Panc1 (cell line): ENCODE results near the gene PCDH1. TPM values are rescaled to one million over a fixed set of nuclear protein-coding genes. Genes with fewer than 3 reads are reported as not detected.

Experiments
- ATAC-seq: fragments of 200-7000 bp; cut with Tn5 transposase; 2 replicates; pipeline ENCODE4 v1.9.1; 2020; ENCODE audit warnings: mild to moderate bottlenecking, moderate library complexity
- BruUV-seq: library from RNA; stranded (reverse); fragments of 400-500 nt; replicated peaks from 2 replicates; lab custom pipeline; 2021; lab: Mats Ljungman, UMichigan
- CTCF ChIA-PET: fragments of 300-600 bp; sonication (Branson Sonifier 250); formaldehyde crosslinking; loops from one replicate; lab custom pipeline; 2022; ENCODE audit warnings: antibody characterized with exemption; lab: Charles Lee
- POLR2A ChIA-PET: fragments of 300-600 bp; sonication (Branson Sonifier 250); formaldehyde crosslinking; loops from one replicate; lab custom pipeline; 2022; ENCODE audit warnings: antibody characterized with exemption; lab: Charles Lee
- DNase-seq: peaks from one replicate; pipeline ENCODE4 v3.0.0-alpha.2; 2010; ENCODE audit warnings: low read depth, low spot score
- H3K27ac ChIP-seq: 2 replicates; pipeline ENCODE4 v1.5.1; 2011; ENCODE audit warnings: mild to moderate bottlenecking, low read length, inconsistent platforms
- H3K27me3 ChIP-seq: fragments of 200-500 bp; sonication (Bioruptor generic); 2 replicates; pipeline ENCODE4 v1.6.0; 2014; ENCODE audit warnings: low read length, inconsistent platforms; ENCODE audit not compliant: control insufficient read depth, insufficient read depth
- H3K36me3 ChIP-seq: fragments of 200-500 bp; sonication (Bioruptor generic); 2 replicates; pipeline ENCODE4 v1.5.1; 2014; ENCODE audit warnings: inconsistent platforms, mild to moderate bottlenecking, low read length, moderate library complexity; ENCODE audit not compliant: control insufficient read depth, insufficient read depth
- H3K4me1 ChIP-seq: 2 replicates; pipeline ENCODE4 v1.5.1; 2011; ENCODE audit warnings: inconsistent platforms, mild to moderate bottlenecking, low read length, moderate library complexity; ENCODE audit not compliant: control insufficient read depth, insufficient read depth
- H3K4me3 ChIP-seq, 2 experiments: 2 replicates each; pipeline ENCODE4 v1.5.1; 2011 to 2012; ENCODE audit warnings: low read depth in 2 of 2, low read length in 2 of 2, mild to moderate bottlenecking in 2 of 2, inconsistent platforms in 1 of 2, moderate library complexity in 1 of 2
- H3K9me3 ChIP-seq: fragments of 200-500 bp; sonication (Bioruptor generic); 2 replicates; pipeline ENCODE4 v1.5.1; 2014; ENCODE audit warnings: low read depth, mild to moderate bottlenecking, inconsistent platforms, low read length, moderate library complexity; ENCODE audit not compliant: control insufficient read depth, insufficient read depth
- POLR2AphosphoS5 ChIP-seq: IDR thresholded peaks from 2 replicates; pipeline ENCODE4 v1.6.1; 2012; ENCODE audit warnings: mild to moderate bottlenecking, low read depth, low read length, moderate library complexity
- SIN3A ChIP-seq: IDR thresholded peaks from 2 replicates; pipeline ENCODE4 v1.6.1; 2012; ENCODE audit warnings: low read depth, mild to moderate bottlenecking, low read length, moderate library complexity, borderline replicate concordance; ENCODE audit not compliant: insufficient read depth
- TCF7L2 ChIP-seq: IDR thresholded peaks from 2 replicates; pipeline ENCODE4 v1.6.1; 2011; ENCODE audit warnings: mild to moderate bottlenecking, low read depth, low read length, inconsistent platforms
- in situ Hi-C: cut with HindIII; loops from 2 replicates; pipeline ENCODE4 v1.10.0; 2016; ENCODE audit warnings: low sequenced_read_pairs, low pct_unique_long_range_greater_than_20kb
- intact Hi-C: fragments of 100-400 bp; cut with micrococcal nuclease; formaldehyde crosslinking; loops from one replicate; pipeline ENCODE4 v1.10.0; 2022; ENCODE audit not compliant: unreplicated experiment
- total RNA-seq: library from RNA; stranded (reverse); gene quantifications from one replicate; pipeline ENCODE4 v1.2.1, GENCODE V29; 2021; ENCODE audit not compliant: unreplicated experiment
- TF ChIP-seq, protein P1 (sequence below): fragments of 450-650 bp; IDR thresholded peaks from 2 replicates; pipeline ENCODE4 v1.5.1; 2017; ENCODE audit warnings: mild to moderate bottlenecking
- TF ChIP-seq, protein P2 (sequence below), 2 experiments: IDR thresholded peaks; 2 replicates each; pipeline ENCODE4 v1.6.1; 2011 to 2012; ENCODE audit warnings: low read depth in 2 of 2, control low read depth in 1 of 2, low read length in 1 of 2, mild to moderate bottlenecking in 1 of 2, moderate library complexity in 1 of 2; ENCODE audit not compliant: insufficient read depth in 1 of 2

PCDH1 gene
- total RNA-seq, 1 experiment from 2014 or later = 9.0 TPM

DNA sequence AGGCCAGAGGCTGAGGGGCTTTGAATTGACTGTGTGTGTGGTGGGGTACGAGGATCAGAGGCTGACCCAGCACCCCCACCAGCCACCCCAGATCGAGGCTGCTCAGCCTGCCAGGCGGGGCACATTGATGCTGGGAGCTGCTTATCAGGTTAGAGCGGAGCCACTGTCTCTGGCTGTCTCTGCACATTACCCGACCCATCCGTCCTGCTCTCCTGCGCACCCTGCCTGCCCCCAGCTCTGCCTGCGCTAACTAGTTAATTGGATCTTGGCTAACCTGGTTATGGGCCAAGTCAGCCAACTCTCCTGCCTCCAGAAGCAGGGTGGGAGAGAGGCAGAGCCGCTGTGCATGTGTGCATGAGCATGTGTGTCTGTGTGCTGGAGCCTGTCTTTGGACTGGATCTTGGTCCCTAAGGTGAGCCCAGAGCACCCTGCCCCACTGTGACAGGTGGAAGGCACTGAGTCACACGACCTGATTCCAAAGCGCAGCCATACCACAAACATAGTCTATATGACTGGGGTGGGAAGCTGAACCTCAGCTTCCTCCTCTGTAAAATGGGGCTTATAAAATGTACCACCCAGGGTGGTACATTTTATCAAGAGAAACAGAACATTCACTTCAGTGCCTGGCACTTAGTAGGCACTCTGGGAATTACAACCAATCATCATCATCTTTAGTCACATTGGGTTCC, 39.7 kb downstream of the PCDH1 start:
- Histone ChIP-seq H3K4me3 (no peak overlapping the region), H3K9me3 (no peaks in the 10 kb centered on the region), H3K27me3 (no peaks in the 10 kb centered on the region; the same call in 1 of the 2 replicates), H3K27ac (no peak overlapping the region), H3K4me1 (no peaks in the 10 kb centered on the region; the same call in 1 of the 2 replicates), H3K36me3 (no peaks in the 10 kb centered on the region)
- BruUV-seq = no TSS peak
- ChIA-PET CTCF (no interaction called here), POLR2A (no interaction called here)
- TF ChIP-seq TCF7L2 = no peak
- TF ChIP-seq, protein P1, sequence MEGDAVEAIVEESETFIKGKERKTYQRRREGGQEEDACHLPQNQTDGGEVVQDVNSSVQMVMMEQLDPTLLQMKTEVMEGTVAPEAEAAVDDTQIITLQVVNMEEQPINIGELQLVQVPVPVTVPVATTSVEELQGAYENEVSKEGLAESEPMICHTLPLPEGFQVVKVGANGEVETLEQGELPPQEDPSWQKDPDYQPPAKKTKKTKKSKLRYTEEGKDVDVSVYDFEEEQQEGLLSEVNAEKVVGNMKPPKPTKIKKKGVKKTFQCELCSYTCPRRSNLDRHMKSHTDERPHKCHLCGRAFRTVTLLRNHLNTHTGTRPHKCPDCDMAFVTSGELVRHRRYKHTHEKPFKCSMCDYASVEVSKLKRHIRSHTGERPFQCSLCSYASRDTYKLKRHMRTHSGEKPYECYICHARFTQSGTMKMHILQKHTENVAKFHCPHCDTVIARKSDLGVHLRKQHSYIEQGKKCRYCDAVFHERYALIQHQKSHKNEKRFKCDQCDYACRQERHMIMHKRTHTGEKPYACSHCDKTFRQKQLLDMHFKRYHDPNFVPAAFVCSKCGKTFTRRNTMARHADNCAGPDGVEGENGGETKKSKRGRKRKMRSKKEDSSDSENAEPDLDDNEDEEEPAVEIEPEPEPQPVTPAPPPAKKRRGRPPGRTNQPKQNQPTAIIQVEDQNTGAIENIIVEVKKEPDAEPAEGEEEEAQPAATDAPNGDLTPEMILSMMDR = no peak
- no peak for TF ChIP-seq SIN3A
- no peak for TF ChIP-seq POLR2AphosphoS5
- TF ChIP-seq, protein P2, sequence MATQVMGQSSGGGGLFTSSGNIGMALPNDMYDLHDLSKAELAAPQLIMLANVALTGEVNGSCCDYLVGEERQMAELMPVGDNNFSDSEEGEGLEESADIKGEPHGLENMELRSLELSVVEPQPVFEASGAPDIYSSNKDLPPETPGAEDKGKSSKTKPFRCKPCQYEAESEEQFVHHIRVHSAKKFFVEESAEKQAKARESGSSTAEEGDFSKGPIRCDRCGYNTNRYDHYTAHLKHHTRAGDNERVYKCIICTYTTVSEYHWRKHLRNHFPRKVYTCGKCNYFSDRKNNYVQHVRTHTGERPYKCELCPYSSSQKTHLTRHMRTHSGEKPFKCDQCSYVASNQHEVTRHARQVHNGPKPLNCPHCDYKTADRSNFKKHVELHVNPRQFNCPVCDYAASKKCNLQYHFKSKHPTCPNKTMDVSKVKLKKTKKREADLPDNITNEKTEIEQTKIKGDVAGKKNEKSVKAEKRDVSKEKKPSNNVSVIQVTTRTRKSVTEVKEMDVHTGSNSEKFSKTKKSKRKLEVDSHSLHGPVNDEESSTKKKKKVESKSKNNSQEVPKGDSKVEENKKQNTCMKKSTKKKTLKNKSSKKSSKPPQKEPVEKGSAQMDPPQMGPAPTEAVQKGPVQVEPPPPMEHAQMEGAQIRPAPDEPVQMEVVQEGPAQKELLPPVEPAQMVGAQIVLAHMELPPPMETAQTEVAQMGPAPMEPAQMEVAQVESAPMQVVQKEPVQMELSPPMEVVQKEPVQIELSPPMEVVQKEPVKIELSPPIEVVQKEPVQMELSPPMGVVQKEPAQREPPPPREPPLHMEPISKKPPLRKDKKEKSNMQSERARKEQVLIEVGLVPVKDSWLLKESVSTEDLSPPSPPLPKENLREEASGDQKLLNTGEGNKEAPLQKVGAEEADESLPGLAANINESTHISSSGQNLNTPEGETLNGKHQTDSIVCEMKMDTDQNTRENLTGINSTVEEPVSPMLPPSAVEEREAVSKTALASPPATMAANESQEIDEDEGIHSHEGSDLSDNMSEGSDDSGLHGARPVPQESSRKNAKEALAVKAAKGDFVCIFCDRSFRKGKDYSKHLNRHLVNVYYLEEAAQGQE (IDR thresholded peaks at IDR 0.05; ENCODE audit: insufficient read depth in 1 of 2, low read depth in 2 of 2, low read length in 1 of 2) = no peak
- ATAC-seq (no peak), DNase-seq (no peak)
- intact Hi-C loops = no loop called here
- in situ Hi-C loops = no loop called here

DNA sequence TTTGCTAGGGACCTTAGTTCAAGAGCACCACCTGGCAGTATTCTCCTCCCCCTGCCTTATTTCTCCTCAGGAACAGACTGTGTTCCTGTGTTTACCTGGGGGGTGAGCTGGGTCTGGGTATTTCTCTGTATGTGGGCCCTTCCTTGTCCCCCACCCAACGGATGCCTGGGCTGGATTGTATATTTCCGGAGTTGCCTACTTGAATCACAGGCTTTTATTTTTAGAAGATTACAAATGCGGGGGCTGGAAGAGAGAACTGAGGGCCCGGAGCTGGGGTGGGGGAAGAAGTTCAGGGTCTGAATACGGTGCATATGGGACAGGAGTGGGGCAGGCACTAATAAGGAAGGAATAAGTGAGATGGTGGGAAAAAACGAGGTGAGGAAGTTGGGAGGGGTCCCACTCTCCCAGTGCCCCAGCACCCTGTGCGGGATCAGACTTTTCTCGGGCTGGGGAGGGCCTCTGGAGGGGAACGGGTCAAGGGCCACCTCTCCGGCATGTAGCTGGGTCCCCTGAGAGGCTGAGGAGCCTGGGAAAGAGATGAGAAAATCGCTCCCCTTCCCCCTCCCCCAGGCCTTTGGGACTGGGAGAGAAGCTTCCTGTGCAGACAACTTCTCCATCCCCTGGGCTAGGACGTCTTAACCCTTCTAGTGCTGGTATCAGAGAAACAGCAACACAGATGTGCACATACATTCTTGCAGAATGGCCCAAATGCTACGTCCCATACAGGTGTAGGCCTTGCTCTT, 42.1 kb downstream of the PCDH1 start:
- Histone ChIP-seq H3K27me3 (peaks cover under 1% of the 10 kb centered on the region; the same call in 1 of the 2 replicates), H3K9me3 (no peaks in the 10 kb centered on the region), H3K4me3 (no peak overlapping the region), H3K4me1 (no peaks in the 10 kb centered on the region), H3K36me3 (no peaks in the 10 kb centered on the region), H3K27ac (no peak overlapping the region)
- BruUV-seq = no TSS peak
- POLR2A ChIA-PET = no interaction called here
- TF ChIP-seq, protein P2 (IDR thresholded peaks at IDR 0.05; ENCODE audit: insufficient read depth in 1 of 2, low read depth in 2 of 2, low read length in 1 of 2) = no peak
- TF ChIP-seq SIN3A (no peak), POLR2AphosphoS5 (no peak), TCF7L2 (no peak)
- TF ChIP-seq, protein P1 = no peak
- in situ Hi-C loops = no loop called here
- no peak for ATAC-seq
- intact Hi-C loops = no loop called here
- CTCF ChIA-PET = no interaction called here
- DNase-seq = no peak
